ENCODE data around the gene NMUR1. TPM values are rescaled to one million over a fixed set of nuclear protein-coding genes. Genes with fewer than 3 reads are reported as not detected.

NMUR1 gene
- total RNA-seq, 1 experiment from 2014 or later: not detected

DNA sequence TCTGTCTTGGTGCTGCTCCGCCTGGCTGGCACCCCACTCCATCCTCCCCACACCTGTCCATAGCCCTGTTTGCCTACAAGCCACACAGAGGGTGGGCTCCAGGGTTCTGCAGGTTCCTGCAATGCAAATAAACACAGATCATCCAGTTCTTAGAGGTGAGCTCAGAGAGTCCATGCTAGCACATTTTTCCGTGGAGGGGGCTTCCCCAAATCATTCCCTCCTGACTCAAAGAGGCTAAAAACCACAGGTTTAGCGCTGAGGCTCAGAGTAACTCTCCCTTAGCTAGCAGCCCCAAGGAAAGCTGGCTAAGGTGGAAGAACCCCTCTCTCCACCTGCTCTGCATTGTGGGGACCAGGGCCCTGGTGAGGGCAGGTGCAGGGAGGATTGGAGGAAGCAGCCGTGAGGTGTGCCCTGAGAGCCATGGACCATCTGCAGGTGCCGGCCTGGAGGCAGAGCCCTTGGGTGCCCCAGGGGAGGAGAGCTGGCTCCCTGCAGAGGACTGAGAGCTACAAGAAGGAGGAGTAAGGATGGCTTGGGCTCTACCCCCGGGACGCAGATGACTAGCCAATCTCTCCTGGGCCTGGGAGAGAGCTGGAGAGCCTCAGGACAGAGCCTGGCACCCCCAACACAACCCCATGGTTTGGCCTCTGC lies 38.7 kb upstream of the NMUR1 start:
- intact Hi-C loops (cut with micrococcal nuclease; ENCODE audit: unreplicated experiment): no loop called here
- DNase-seq: no peak
- TF ChIP-seq, protein P1, sequence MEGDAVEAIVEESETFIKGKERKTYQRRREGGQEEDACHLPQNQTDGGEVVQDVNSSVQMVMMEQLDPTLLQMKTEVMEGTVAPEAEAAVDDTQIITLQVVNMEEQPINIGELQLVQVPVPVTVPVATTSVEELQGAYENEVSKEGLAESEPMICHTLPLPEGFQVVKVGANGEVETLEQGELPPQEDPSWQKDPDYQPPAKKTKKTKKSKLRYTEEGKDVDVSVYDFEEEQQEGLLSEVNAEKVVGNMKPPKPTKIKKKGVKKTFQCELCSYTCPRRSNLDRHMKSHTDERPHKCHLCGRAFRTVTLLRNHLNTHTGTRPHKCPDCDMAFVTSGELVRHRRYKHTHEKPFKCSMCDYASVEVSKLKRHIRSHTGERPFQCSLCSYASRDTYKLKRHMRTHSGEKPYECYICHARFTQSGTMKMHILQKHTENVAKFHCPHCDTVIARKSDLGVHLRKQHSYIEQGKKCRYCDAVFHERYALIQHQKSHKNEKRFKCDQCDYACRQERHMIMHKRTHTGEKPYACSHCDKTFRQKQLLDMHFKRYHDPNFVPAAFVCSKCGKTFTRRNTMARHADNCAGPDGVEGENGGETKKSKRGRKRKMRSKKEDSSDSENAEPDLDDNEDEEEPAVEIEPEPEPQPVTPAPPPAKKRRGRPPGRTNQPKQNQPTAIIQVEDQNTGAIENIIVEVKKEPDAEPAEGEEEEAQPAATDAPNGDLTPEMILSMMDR (IDR thresholded peaks at IDR 0.05; ENCODE audit: insufficient read depth in 1 of 2, low read depth in 1 of 2, low read length in 1 of 2, severe bottlenecking in 1 of 2, unreplicated experiment in 1 of 2): no peak
- no peaks in the 10 kb centered on the region for H3K9me3 Mint-ChIP-seq (ENCODE audit: unreplicated experiment)
- H3K9me3 ChIP-seq: no peaks in the 10 kb centered on the region
- ChIA-PET CTCF (interaction anchor here (0.6 kb wide), 1 partner anchor 212 kb away, joined by 3 read pairs; the partner anchor contains the start of gene PDE6D), POLR2A (no interaction called here)
- no peaks in the 10 kb centered on the region for H3K36me3 ChIP-seq (ENCODE audit: control insufficient read depth, insufficient read depth, low read length)
- H3K4me3 Mint-ChIP-seq (ENCODE audit: unreplicated experiment): no peak overlapping the region
- BruUV-seq (replicated peaks): no TSS peak
- H3K27me3 ChIP-seq (replicated peaks; ENCODE audit: control insufficient read depth, insufficient read depth, low read length): no peaks in the 10 kb centered on the region
- no peaks in the 10 kb centered on the region for H3K27me3 Mint-ChIP-seq (ENCODE audit: insufficient read depth, unreplicated experiment)
- H3K4me1 Mint-ChIP-seq (ENCODE audit: low read depth, unreplicated experiment): no peaks in the 10 kb centered on the region
- no peak overlapping the region for H3K27ac Mint-ChIP-seq (ENCODE audit: unreplicated experiment)
- no peaks in the 10 kb centered on the region for H3K4me1 ChIP-seq
- H3K4me3 ChIP-seq (ENCODE audit: low read depth, low read length): no peak overlapping the region
- H3K36me3 Mint-ChIP-seq (ENCODE audit: insufficient read depth, unreplicated experiment): no peaks in the 10 kb centered on the region

DNA sequence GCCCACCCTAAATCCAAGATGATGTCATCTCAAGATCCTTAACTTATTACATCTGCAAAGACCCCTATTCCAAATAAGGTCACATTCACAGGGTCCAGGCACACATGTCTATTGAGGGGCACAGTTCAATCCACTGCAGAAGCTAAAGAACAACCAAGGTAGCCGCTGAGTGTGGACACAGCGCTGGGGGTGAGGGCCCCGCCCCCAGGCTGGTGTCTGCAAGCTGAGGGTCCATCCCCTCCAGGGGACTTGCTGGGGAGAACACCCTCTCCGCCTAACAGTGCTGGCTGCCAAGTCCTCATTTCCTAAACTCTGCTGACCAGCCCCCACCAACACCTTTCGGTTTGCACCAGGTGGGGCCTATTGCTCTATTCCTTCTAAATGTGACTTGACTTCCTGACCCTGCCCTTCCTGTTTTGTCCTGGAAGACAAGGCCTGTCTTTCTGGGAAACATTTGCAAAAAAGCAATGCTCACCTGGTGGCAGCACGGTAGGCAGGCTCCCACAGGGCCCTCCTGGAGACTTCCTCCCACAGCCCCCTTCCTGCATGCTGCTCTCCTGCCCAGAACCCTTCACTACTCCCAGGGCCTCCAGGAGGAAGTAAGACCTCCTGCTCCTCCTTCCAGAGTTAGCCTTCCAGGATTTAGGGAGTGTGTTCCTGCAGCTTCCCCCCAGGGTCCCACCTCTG lies 38.0 kb upstream of the NMUR1 start:
- Mint-ChIP-seq H3K27me3 (ENCODE audit: insufficient read depth, unreplicated experiment) (no peaks in the 10 kb centered on the region), H3K9me3 (ENCODE audit: unreplicated experiment) (no peaks in the 10 kb centered on the region), H3K4me3 (ENCODE audit: unreplicated experiment) (no peak overlapping the region), H3K27ac (ENCODE audit: unreplicated experiment) (no peak overlapping the region), H3K4me1 (ENCODE audit: low read depth, unreplicated experiment) (no peaks in the 10 kb centered on the region), H3K36me3 (ENCODE audit: insufficient read depth, unreplicated experiment) (no peaks in the 10 kb centered on the region)
- H3K36me3 ChIP-seq (ENCODE audit: control insufficient read depth, insufficient read depth, low read length): no peaks in the 10 kb centered on the region
- TF ChIP-seq, protein P1 (IDR thresholded peaks at IDR 0.05; ENCODE audit: insufficient read depth in 1 of 2, low read depth in 1 of 2, low read length in 1 of 2, severe bottlenecking in 1 of 2, unreplicated experiment in 1 of 2): no peak
- H3K4me3 ChIP-seq (ENCODE audit: low read depth, low read length): no peak overlapping the region
- no peaks in the 10 kb centered on the region for H3K9me3 ChIP-seq
- intact Hi-C loops (cut with micrococcal nuclease; ENCODE audit: unreplicated experiment): no loop called here
- no peak for DNase-seq
- BruUV-seq (replicated peaks): no TSS peak
- ChIA-PET POLR2A (interaction anchor here (0.7 kb wide), 1 partner anchor 666 kb away, joined by 9 read pairs; no protein-coding TSS in a partner anchor), CTCF (no interaction called here)
- no peaks in the 10 kb centered on the region for H3K4me1 ChIP-seq
- no peaks in the 10 kb centered on the region for H3K27me3 ChIP-seq (replicated peaks; ENCODE audit: control insufficient read depth, insufficient read depth, low read length)

DNA sequence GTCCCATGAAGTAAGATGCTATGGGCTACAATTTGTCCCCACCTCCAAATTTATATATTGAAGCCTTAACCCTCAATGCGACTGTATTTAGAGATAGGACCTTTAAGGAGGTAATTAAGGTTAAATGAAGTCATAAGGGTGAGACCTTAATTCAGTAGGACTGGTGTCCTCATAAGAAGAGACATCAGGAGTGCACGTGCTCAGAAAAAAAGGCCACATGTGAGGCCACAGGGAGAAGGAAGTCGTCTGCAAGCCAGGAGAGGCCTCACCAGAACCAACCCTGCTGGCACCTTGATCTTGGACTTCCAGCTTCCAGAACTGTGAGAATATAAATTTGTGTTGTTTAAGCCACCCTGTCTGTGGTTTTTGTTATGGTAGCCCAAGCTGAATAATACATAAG lies 36.9 kb upstream of the NMUR1 start:
- H3K4me3 Mint-ChIP-seq (ENCODE audit: unreplicated experiment): no peak overlapping the region
- no peaks in the 10 kb centered on the region for H3K27me3 Mint-ChIP-seq (ENCODE audit: insufficient read depth, unreplicated experiment)
- no peak overlapping the region for H3K27ac Mint-ChIP-seq (ENCODE audit: unreplicated experiment)
- no peaks in the 10 kb centered on the region for H3K36me3 ChIP-seq (ENCODE audit: control insufficient read depth, insufficient read depth, low read length)
- BruUV-seq (replicated peaks): no TSS peak
- no peaks in the 10 kb centered on the region for H3K9me3 ChIP-seq
- intact Hi-C loops (cut with micrococcal nuclease; ENCODE audit: unreplicated experiment): no loop called here
- H3K4me1 Mint-ChIP-seq (ENCODE audit: low read depth, unreplicated experiment): no peaks in the 10 kb centered on the region
- CTCF ChIA-PET: interaction anchor here (0.7 kb wide), 2 partner anchors 28 to 154 kb away, joined by 3 to 4 read pairs; no protein-coding TSS in a partner anchor
- POLR2A ChIA-PET: no interaction called here
- H3K36me3 Mint-ChIP-seq (ENCODE audit: insufficient read depth, unreplicated experiment): no peaks in the 10 kb centered on the region
- H3K9me3 Mint-ChIP-seq (ENCODE audit: unreplicated experiment): no peaks in the 10 kb centered on the region
- H3K4me1 ChIP-seq: no peaks in the 10 kb centered on the region
- TF ChIP-seq, protein P1 (IDR thresholded peaks at IDR 0.05; ENCODE audit: insufficient read depth in 1 of 2, low read depth in 1 of 2, low read length in 1 of 2, severe bottlenecking in 1 of 2, unreplicated experiment in 1 of 2): no peak
- no peaks in the 10 kb centered on the region for H3K27me3 ChIP-seq (replicated peaks; ENCODE audit: control insufficient read depth, insufficient read depth, low read length)
- no peak for DNase-seq
- no peak overlapping the region for H3K4me3 ChIP-seq (ENCODE audit: low read depth, low read length)
